ENCODE measurements around the gene ETS2.

- TF ChIP-seq EZH2 (IDR thresholded peaks at IDR 0.05; ENCODE audit: insufficient read depth, poor library complexity, severe bottlenecking) (no peak), EZH2phosphoT487 (IDR thresholded peaks at IDR 0.05; ENCODE audit: insufficient read depth, low read depth) (no peak)
Measured at GRCh38 chr21:38838598-38839327, 33.0 kb downstream of the ETS2 start.

All from GM23248 (cell line).